ENCODE measurements around the gene GGT7. TPM values are rescaled to one million over a fixed set of nuclear protein-coding genes. Genes with fewer than 3 reads are reported as not detected.

The GGT7 gene
- total and polyA plus RNA-seq, 9 of the 15 experiments (the other 6 are each of a cell fraction or from before 2014, with no cell fraction given), result 0.04 to 18.3 (median 5.9) TPM

DNA sequence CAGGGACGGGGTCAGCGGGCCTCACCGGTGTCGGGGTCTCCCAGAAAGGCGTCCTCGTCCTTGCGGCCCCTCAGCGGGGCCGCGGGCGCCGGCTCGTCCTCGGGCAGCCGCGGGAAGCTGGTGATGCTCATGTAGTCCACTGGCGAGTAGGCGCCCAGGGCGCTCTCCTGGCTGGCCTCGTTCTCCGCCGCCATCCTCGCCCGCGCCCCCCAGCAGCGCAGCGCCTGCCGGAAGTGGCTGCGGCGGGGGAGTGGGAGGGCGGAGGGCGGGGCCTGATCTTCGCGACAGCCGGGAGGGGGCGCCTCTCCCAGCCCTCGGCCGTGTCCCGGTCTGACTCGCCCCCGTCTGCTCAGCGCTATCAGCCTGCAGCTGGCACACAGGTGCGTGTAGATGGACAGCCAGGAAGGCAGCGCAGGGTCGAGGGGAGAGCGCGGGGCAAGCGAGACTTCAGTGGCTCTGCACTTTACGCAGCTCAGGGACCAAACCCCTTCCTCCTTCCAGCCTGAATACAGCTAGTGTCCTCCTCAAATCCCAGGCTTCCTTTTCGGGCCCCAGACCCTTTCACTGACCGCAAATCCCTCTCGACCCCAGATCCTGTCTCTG is at the start of gene GGT7 (continued):
- no peak for TF ChIP-seq CLOCK (CRISPR knock-in tag; IDR thresholded peaks at IDR 0.05; ENCODE audit: borderline replicate concordance)
- TF ChIP-seq, protein P1, sequence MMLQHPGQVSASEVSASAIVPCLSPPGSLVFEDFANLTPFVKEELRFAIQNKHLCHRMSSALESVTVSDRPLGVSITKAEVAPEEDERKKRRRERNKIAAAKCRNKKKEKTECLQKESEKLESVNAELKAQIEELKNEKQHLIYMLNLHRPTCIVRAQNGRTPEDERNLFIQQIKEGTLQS (IDR thresholded peaks at IDR 0.05), result no peak
- TF ChIP-seq, protein P1 (CRISPR knock-in tag; conservative IDR thresholded peaks at IDR 0.05), result no peak

DNA sequence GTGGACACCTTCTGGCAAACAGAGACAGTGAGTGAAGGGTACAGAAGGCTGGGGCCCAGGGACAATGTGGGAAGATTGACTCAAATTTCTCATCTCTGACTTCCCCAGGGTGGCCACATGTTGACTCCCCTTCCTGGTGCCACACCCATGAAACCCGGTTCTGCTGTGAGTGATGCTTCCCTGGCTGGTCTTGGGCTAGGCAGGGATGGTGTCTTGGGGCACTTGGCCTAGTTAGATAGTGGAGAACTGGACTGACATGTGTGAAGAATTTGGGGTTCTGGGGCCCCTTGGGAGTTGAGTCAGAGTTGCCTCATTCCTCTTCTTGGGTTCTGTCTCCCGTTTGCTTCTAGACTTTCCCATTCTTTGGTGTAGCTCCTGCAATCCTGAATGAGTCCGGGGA is 48.8 kb upstream of the GGT7 start:
- Histone ChIP-seq H3K27ac (ENCODE audit: extremely low read depth, low read depth, low read length) (no peak overlapping the region), H3K4me2 (ENCODE audit: insufficient read depth, low read length) (no peak overlapping the region), H3K27me3 (ENCODE audit: control insufficient read depth in 2 of 2, insufficient read depth in 2 of 2, low read length in 2 of 2) (no peaks in the 10 kb centered on the region), H3K79me2 (ENCODE audit: control insufficient read depth, insufficient read depth, low read length) (no peaks in the 10 kb centered on the region), H3K4me3 (no peak overlapping the region), H3K4me1 (replicated peaks in 1 of 2; ENCODE audit: control insufficient read depth in 2 of 2, insufficient read depth in 2 of 2, low read length in 2 of 2) (no peaks in the 10 kb centered on the region; a peak in 1 of 5 replicates), H4K20me1 (replicated peaks; ENCODE audit: control insufficient read depth, insufficient read depth, low read length) (no peaks in the 10 kb centered on the region), H3K9ac (ENCODE audit: insufficient read depth in 1 of 2, low read depth in 2 of 2, low read length in 2 of 2) (no peak overlapping the region), H3K9me1 (ENCODE audit: control insufficient read depth, insufficient read depth, low read length) (no peaks in the 10 kb centered on the region), H3K9me3 (replicated peaks; ENCODE audit: control insufficient read depth, insufficient read depth, low read depth, low read length) (peaks cover 7% of the 10 kb centered on the region), H2AFZ (ENCODE audit: low read depth, low read length) (no peak overlapping the region), H3K36me3 (ENCODE audit: control insufficient read depth, insufficient read depth, low read length) (peaks cover 91% of the 10 kb centered on the region)
- intact Hi-C loops (cut with micrococcal nuclease), result no loop called here
- no peak for DNase-seq (ENCODE audit: extremely low read depth in 1 of 4, low spot score in 3 of 4)
- CTCF ChIA-PET (ENCODE audit: low intra/inter-chr PET ratio), result no interaction called here
- no peak for ATAC-seq
- in situ Hi-C loops (cut with MboI), result no loop called here
- 58% methylated on average over 3 of the region's 3 CpGs for WGBS (ENCODE audit: insufficient coverage, low coverage, missing lambda C conversion rate)
- FAIRE-seq, result no peak
- POLR2A ChIA-PET, result interaction anchor here (1.0 kb wide), 1 partner anchor 33 kb away, joined by 3 read pairs; no protein-coding TSS in a partner anchor
- no TSS peak for BruUV-seq (replicated peaks)
- TF ChIP-seq SAFB2 (IDR thresholded peaks at IDR 0.05; ENCODE audit: borderline replicate concordance, low read depth, low read length, severe bottlenecking) (no peak), NBN (IDR thresholded peaks at IDR 0.05; ENCODE audit: low read depth) (no peak), CHAMP1 (IDR thresholded peaks at IDR 0.05) (no peak), PYGO2 (tag; IDR thresholded peaks at IDR 0.05) (no peak), CREB5 (CRISPR knock-in tag; IDR thresholded peaks at IDR 0.05) (no peak), MAZ (CRISPR knock-in tag; conservative IDR thresholded peaks at IDR 0.05 in 1 of 2, IDR thresholded peaks at IDR 0.05 in 1 of 2) (no peak), BACH1 (tag; IDR thresholded peaks at IDR 0.05) (no peak), ZNF76 (CRISPR knock-in tag; IDR thresholded peaks at IDR 0.05; ENCODE audit: borderline replicate concordance) (no peak), EP300 (IDR thresholded peaks at IDR 0.05; ENCODE audit: low read length) (no peak)
